GM12864 (cell line): ENCODE results near the gene PPM1J.

Experiments
- DNase-seq: peaks from one replicate; pipeline ENCODE4 v3.0.0-alpha.2; 2011; ENCODE audit warnings: low read depth
- H3K4me3 ChIP-seq: 2 replicates; pipeline ENCODE4 v1.5.1; 2011; ENCODE audit warnings: mild to moderate bottlenecking, low read depth, low read length, control low read depth
- CTCF ChIP-seq: IDR thresholded peaks from 2 replicates; pipeline ENCODE4 v1.5.1; 2011; ENCODE audit warnings: low read depth, mild to moderate bottlenecking, moderate library complexity, low read length, control low read depth, inconsistent platforms; ENCODE audit errors: missing control alignments

PPM1J gene

GRCh38 chr1:112715264-112716053 lies at the start of gene PPM1J:
Gene PPM1J (minus strand): TSS chr1:112715332. CDS start chr1:112715301, 31 bp downstream.
- no peak for TF ChIP-seq CTCF
- peak within 1 kb of the TSS; percentile 60 for H3K4me3 ChIP-seq
- peak; percentile 80 for DNase-seq

GRCh38 chr1:112762541-112763500 lies 47.7 kb upstream of the PPM1J start:
- no peak for TF ChIP-seq CTCF
- no peak for DNase-seq
- H3K4me3 ChIP-seq, result no peak overlapping the region

- H3K4me3 ChIP-seq, result no peak overlapping the region
- no peak for DNase-seq
- no peak for TF ChIP-seq CTCF
These were observed 46.8 kb upstream of the PPM1J start for GRCh38 chr1:112761714-112762480.

GRCh38 chr1:112759228-112759627 lies 44.1 kb upstream of the PPM1J start:
- DNase-seq, result no peak
- no peak for TF ChIP-seq CTCF
- no peak overlapping the region for H3K4me3 ChIP-seq

GRCh38 chr1:112754116-112754628 lies 39.0 kb upstream of the PPM1J start:
- DNase-seq, result no peak
- TF ChIP-seq CTCF, result no peak

GRCh38 chr1:112748396-112748795 lies 33.3 kb upstream of the PPM1J start:
- TF ChIP-seq CTCF, result no peak
- H3K4me3 ChIP-seq, result no peak overlapping the region
- no peak for DNase-seq

More at GRCh38 chr1:112754116-112754628, 39.0 kb upstream of the PPM1J start:
- no peak overlapping the region for H3K4me3 ChIP-seq
